GM11168 (cell line): ENCODE measurements around the gene EHD1.
"Not testable (repeated sequence)": the region's sequence is repeated elsewhere in the genome, so short reads cannot be mapped to it uniquely, and the experiment has no call there.

Experiments used
- in situ Hi-C: fragments of 300-500 bp; cut with MboI; formaldehyde crosslinking; loops from one replicate; pipeline ENCODE4 v1.12.0; 2022; ENCODE audit warnings: low sequenced_read_pairs; ENCODE audit not compliant: unreplicated experiment

EHD1 gene

GRCh38 chr11:64834031-64834722, 44.2 kb downstream of the EHD1 start:
- in situ Hi-C loops, result no loop called here

- in situ Hi-C loops, result no loop called here
Measured at GRCh38 chr11:64833509-64833908, 44.9 kb downstream of the EHD1 start.

- in situ Hi-C loops, result no loop called here
Measured at GRCh38 chr11:64833198-64833502, 45.3 kb downstream of the EHD1 start.

GRCh38 chr11:64832467-64833197, 45.8 kb downstream of the EHD1 start:
- in situ Hi-C loops, result no loop called here

GRCh38 chr11:64831411-64831891, 47.0 kb downstream of the EHD1 start:
- in situ Hi-C loops, result no loop called here

- in situ Hi-C loops, result no loop called here
Measured at GRCh38 chr11:64829536-64830251, 48.7 kb downstream of the EHD1 start.

GRCh38 chr11:64827451-64827839, 51.0 kb downstream of the EHD1 start:
- in situ Hi-C loops, result no loop called here

GRCh38 chr11:64826578-64827450, 51.6 kb downstream of the EHD1 start:
- in situ Hi-C loops, result no loop called here

- in situ Hi-C loops, result no loop called here
Measured at GRCh38 chr11:64826062-64826461, 52.4 kb downstream of the EHD1 start.

- in situ Hi-C loops, result no loop called here
Measured at GRCh38 chr11:64823568-64824119, 54.8 kb downstream of the EHD1 start.

GRCh38 chr11:64817476-64817875, 60.9 kb downstream of the EHD1 start:
- in situ Hi-C loops, result no loop called here

- in situ Hi-C loops, result not testable (repeated sequence)
Measured at GRCh38 chr11:64815433-64815832, 63.0 kb downstream of the EHD1 start.

GRCh38 chr11:64814712-64815187, 63.7 kb downstream of the EHD1 start:
- in situ Hi-C loops, result no loop called here

- in situ Hi-C loops, result no loop called here
Measured at GRCh38 chr11:64813826-64814225, 64.6 kb downstream of the EHD1 start.

GRCh38 chr11:64810891-64811272, 67.5 kb downstream of the EHD1 start:
- in situ Hi-C loops, result no loop called here

GRCh38 chr11:64810271-64810890, 68.0 kb downstream of the EHD1 start, which contains the start of gene MEN1:
TSS of gene MEN1 (minus strand) at chr11:64810551. CDS start at chr11:64810109, 442 bp downstream.
- in situ Hi-C loops, result no loop called here

GRCh38 chr11:64809781-64810241, 68.6 kb downstream of the EHD1 start:
- in situ Hi-C loops, result no loop called here

GRCh38 chr11:64805481-64805880, 72.9 kb downstream of the EHD1 start:
- in situ Hi-C loops, result no loop called here
